Fibroblast of lung (primary cell): Measurements from ENCODE around the gene ABHD4. TPM values are rescaled to one million over a fixed set of nuclear protein-coding genes. Genes with fewer than 3 reads are reported as not detected.

Experiments used
- DNase-seq, 2 donors: peaks; one replicate each; pipeline versions ENCODE4 v3.0.0 to v3.0.0-alpha.2; 2010; ENCODE audit warnings: low read depth in 2 of 2
- H2AFZ ChIP-seq: 2 replicates; pipeline ENCODE4 v1.5.1; 2012; ENCODE audit warnings: low read length, control low read depth, inconsistent platforms
- H3K27ac ChIP-seq: 2 replicates; pipeline ENCODE4 v1.5.1; 2011; ENCODE audit warnings: low read length, control low read depth; ENCODE audit not compliant: insufficient read depth
- H3K27me3 ChIP-seq: 2 replicates; pipeline ENCODE4 v1.5.1; 2011; ENCODE audit warnings: mild to moderate bottlenecking, low read length; ENCODE audit not compliant: control insufficient read depth, insufficient read depth
- H3K36me3 ChIP-seq: 2 replicates; pipeline ENCODE4 v1.5.1; 2011; ENCODE audit warnings: low read length; ENCODE audit not compliant: control insufficient read depth, insufficient read depth
- H3K4me1 ChIP-seq: 2 replicates; pipeline ENCODE4 v1.5.1; 2011; ENCODE audit warnings: low read length; ENCODE audit not compliant: control insufficient read depth, insufficient read depth; ENCODE audit errors: extremely low read depth
- H3K4me2 ChIP-seq: 2 replicates; pipeline ENCODE4 v1.5.1; 2011; ENCODE audit warnings: low read length, control low read depth; ENCODE audit not compliant: insufficient read depth; ENCODE audit errors: extremely low read depth
- H3K4me3 ChIP-seq, 4 experiments: fragments of 200-600 bp in 1 of 4; sonication (generic) in 1 of 4; replicated peaks in 1 of 4; 2 replicates each; pipeline ENCODE4 v1.5.1; 2011 to 2016; ENCODE audit warnings: low read length in 4 of 4, low read depth in 3 of 4, mild to moderate bottlenecking in 3 of 4, control low read depth in 2 of 4, inconsistent platforms in 1 of 4, mixed read lengths in 1 of 4; ENCODE audit not compliant: insufficient read depth in 1 of 4; ENCODE audit errors: control extremely low read depth in 1 of 4
- H3K79me2 ChIP-seq: 2 replicates; pipeline ENCODE4 v1.5.1; 2012; ENCODE audit warnings: mild to moderate bottlenecking, low read length, inconsistent platforms; ENCODE audit not compliant: control insufficient read depth, insufficient read depth
- H3K9ac ChIP-seq: 2 replicates; pipeline ENCODE4 v1.5.1; 2011; ENCODE audit warnings: mild to moderate bottlenecking, low read length, control low read depth; ENCODE audit not compliant: insufficient read depth
- H3K9me3 ChIP-seq: 2 replicates; pipeline ENCODE4 v1.5.1; 2012; ENCODE audit warnings: low read depth, low read length; ENCODE audit not compliant: control insufficient read depth, insufficient read depth
- H4K20me1 ChIP-seq: 2 replicates; pipeline ENCODE4 v1.5.1; 2011; ENCODE audit warnings: low read length; ENCODE audit not compliant: control insufficient read depth, insufficient read depth; ENCODE audit errors: extremely low read depth
- CTCF ChIP-seq, 2 donors: IDR thresholded peaks in 1 of 2; conservative IDR thresholded peaks in 1 of 2; 1 replicate in 1 of 2; 2 replicates in 1 of 2; pipeline ENCODE4 v1.5.1; 2011 to 2012; ENCODE audit warnings: low read length in 2 of 2, control low read depth in 1 of 2, inconsistent platforms in 1 of 2, low read depth in 1 of 2, mild to moderate bottlenecking in 1 of 2
- EZH2 ChIP-seq: IDR thresholded peaks from 2 replicates; pipeline ENCODE4 v1.5.1; 2012; ENCODE audit warnings: low read length, control low read depth, mild to moderate bottlenecking; ENCODE audit errors: missing control alignments
- polyA plus RNA-seq, 2 donors: library from polyadenylated mRNA; depleted of rRNA in 1 of 2; stranded (reverse) in 1 of 2; unstranded in 1 of 2; fragments of >200 nt; gene quantifications; 2 replicates each; pipeline ENCODE4 v1.2.1, GENCODE V29; 2011 to 2012; ENCODE audit warnings: missing spikeins in 1 of 2
- total RNA-seq: library from RNA; depleted of rRNA; stranded (reverse); fragments of >200 nt; gene quantifications from 2 replicates; pipeline ENCODE4 v1.2.1, GENCODE V29; 2014

Gene ABHD4
- total and polyA plus RNA-seq, 2 donors (not counting 1 experiment from before 2014, with no cell fraction given) = 40.0 to 61.2 TPM

GRCh38 chr14:22549981-22550673 lies 48.0 kb upstream of the ABHD4 start:
- H3K9me3 ChIP-seq = no peaks in the 10 kb centered on the region
- peak in 1 of 2 donors; percentile 81 for DNase-seq
- peaks cover 13% of the 10 kb centered on the region for H3K4me1 ChIP-seq
- no peak overlapping the region for H3K27ac ChIP-seq
- no peak overlapping the region for H3K4me2 ChIP-seq
- no peaks in the 10 kb centered on the region for H3K27me3 ChIP-seq
- H2AFZ ChIP-seq = no peak overlapping the region
- H3K79me2 ChIP-seq = no peaks in the 10 kb centered on the region
- no peak overlapping the region for H3K9ac ChIP-seq
- H4K20me1 ChIP-seq = no peaks in the 10 kb centered on the region
- TF ChIP-seq EZH2 (no peak), CTCF (conservative IDR thresholded peaks at IDR 0.05 in 1 of 2, IDR thresholded peaks at IDR 0.05 in 1 of 2; ENCODE audit: low read depth in 1 of 2, low read length in 2 of 2) (no peak)
- H3K36me3 ChIP-seq = no peaks in the 10 kb centered on the region
- H3K4me3 ChIP-seq = no peak overlapping the region

- H3K9me3 ChIP-seq = no peaks in the 10 kb centered on the region
- H3K27ac ChIP-seq = no peak overlapping the region
- H3K27me3 ChIP-seq = no peaks in the 10 kb centered on the region
- H3K79me2 ChIP-seq = no peaks in the 10 kb centered on the region
- H3K4me1 ChIP-seq = peaks cover 10% of the 10 kb centered on the region
- no peak overlapping the region for H3K4me2 ChIP-seq
- H3K36me3 ChIP-seq = no peaks in the 10 kb centered on the region
- no peak overlapping the region for H3K9ac ChIP-seq
- H4K20me1 ChIP-seq = no peaks in the 10 kb centered on the region
- no peak overlapping the region for H3K4me3 ChIP-seq
- no peak for DNase-seq
- H2AFZ ChIP-seq = no peak overlapping the region
- no peak for TF ChIP-seq CTCF (conservative IDR thresholded peaks at IDR 0.05 in 1 of 2, IDR thresholded peaks at IDR 0.05 in 1 of 2; ENCODE audit: low read depth in 1 of 2, low read length in 2 of 2)
Measured at GRCh38 chr14:22551605-22551997, 46.5 kb upstream of the ABHD4 start.

GRCh38 chr14:22552001-22552826 lies 45.9 kb upstream of the ABHD4 start:
- no peak overlapping the region for H3K27ac ChIP-seq
- no peak for DNase-seq
- H3K79me2 ChIP-seq = no peaks in the 10 kb centered on the region
- H3K27me3 ChIP-seq = no peaks in the 10 kb centered on the region
- H3K9ac ChIP-seq = no peak overlapping the region
- H2AFZ ChIP-seq = no peak overlapping the region
- H3K4me1 ChIP-seq = peaks cover 6% of the 10 kb centered on the region
- no peak overlapping the region for H3K4me3 ChIP-seq
- no peaks in the 10 kb centered on the region for H3K36me3 ChIP-seq
- H4K20me1 ChIP-seq = no peaks in the 10 kb centered on the region
- TF ChIP-seq CTCF (conservative IDR thresholded peaks at IDR 0.05 in 1 of 2, IDR thresholded peaks at IDR 0.05 in 1 of 2; ENCODE audit: low read depth in 1 of 2, low read length in 2 of 2) = no peak
- TF ChIP-seq EZH2 = no peak
- H3K9me3 ChIP-seq = no peaks in the 10 kb centered on the region
- no peak overlapping the region for H3K4me2 ChIP-seq
